CD4-positive, alpha-beta T cell treated with Interleukin-6 at 100 ng/mL for 8 hours (primary cell): Measurements from ENCODE around the gene ATG16L1.

Source experiments
- DNase-seq: peaks from one replicate; pipeline ENCODE4 v3.0.0-alpha.2; 2020; ENCODE audit warnings: mixed read lengths, low spot score

ATG16L1 gene

GRCh38 chr2:233260661-233261060 is 9.2 kb downstream of the ATG16L1 start:
- DNase-seq = no peak

- DNase-seq = no peak
These were observed 10.5 kb downstream of the ATG16L1 start for GRCh38 chr2:233261819-233262555.

GRCh38 chr2:233262562-233262961 is 11.1 kb downstream of the ATG16L1 start:
- no peak for DNase-seq

GRCh38 chr2:233263045-233263570 is 11.6 kb downstream of the ATG16L1 start:
- no peak for DNase-seq

GRCh38 chr2:233264667-233265066 is 13.2 kb downstream of the ATG16L1 start:
- no peak for DNase-seq

- no peak for DNase-seq
These were observed 14.5 kb downstream of the ATG16L1 start for GRCh38 chr2:233265899-233266431.

GRCh38 chr2:233266481-233266880 is 15.0 kb downstream of the ATG16L1 start:
- DNase-seq = no peak

GRCh38 chr2:233267516-233268245 is 16.2 kb downstream of the ATG16L1 start:
- peak; percentile 93 for DNase-seq

- peak; percentile 57 for DNase-seq
These were observed 18.9 kb downstream of the ATG16L1 start for GRCh38 chr2:233270366-233270765.

GRCh38 chr2:233270951-233271350 is 19.5 kb downstream of the ATG16L1 start:
- DNase-seq = no peak

GRCh38 chr2:233271693-233272092 is 20.2 kb downstream of the ATG16L1 start:
- no peak for DNase-seq

- no peak for DNase-seq
These were observed 21.6 kb downstream of the ATG16L1 start for GRCh38 chr2:233273120-233273519.

- no peak for DNase-seq
These were observed 23.8 kb downstream of the ATG16L1 start for GRCh38 chr2:233275223-233275622.

GRCh38 chr2:233278921-233279320 is 27.4 kb downstream of the ATG16L1 start:
- DNase-seq = no peak

- DNase-seq = no peak
These were observed 28.7 kb downstream of the ATG16L1 start for GRCh38 chr2:233280114-233280693.

- no peak for DNase-seq
These were observed 30.1 kb downstream of the ATG16L1 start for GRCh38 chr2:233281553-233281952.

GRCh38 chr2:233281992-233282603 is 30.6 kb downstream of the ATG16L1 start:
- DNase-seq = no peak

- DNase-seq = no peak
These were observed 34.4 kb downstream of the ATG16L1 start for GRCh38 chr2:233285921-233286320.

GRCh38 chr2:233287871-233288270 is 36.4 kb downstream of the ATG16L1 start:
- no peak for DNase-seq

GRCh38 chr2:233288663-233289062 is 37.2 kb downstream of the ATG16L1 start:
- no peak for DNase-seq

- DNase-seq = no peak
These were observed 38.2 kb downstream of the ATG16L1 start for GRCh38 chr2:233289648-233290047.
